Left colon (tissue), 2 donors: ENCODE measurements around the gene LRMDA. TPM values are rescaled to one million over a fixed set of nuclear protein-coding genes. Genes with fewer than 3 reads are reported as not detected.

ENCODE experiments used
- ATAC-seq: fragments of 200-7000 bp; cut with Tn5 transposase; one replicate; pipeline ENCODE4 v1.9.1; 2020; ENCODE audit warnings: mild to moderate bottlenecking, moderate library complexity
- DNase-seq, 2 donors: peaks; one replicate each; pipeline ENCODE4 v3.0.0-alpha.2; 2020
- intact Hi-C, 2 donors: fragments of 100-400 bp; cut with DNase I in 1 of 2; cut with micrococcal nuclease in 1 of 2; formaldehyde crosslinking; loops; one replicate each; pipeline versions ENCODE4 v1.11.2 to v1.14.0; 2022; cut with DNase I, micrococcal nuclease
- total RNA-seq, 2 donors: library from RNA; stranded (reverse); fragmentation: NEBNext Ultra II Directional; extraction: Animal tissue kit (Norgen Biotek cat#: 25700); gene quantifications; one replicate each; pipeline ENCODE4 v1.2.1, GENCODE V29; 2021
- donor health status: DM: no; HTN: no; CAD: no.
- donor health status: DM: yes; HTN: yes; CAD: no.

Gene LRMDA
- total RNA-seq, 2 donors from 2014 or later: 8.1 to 10.6 TPM

DNA sequence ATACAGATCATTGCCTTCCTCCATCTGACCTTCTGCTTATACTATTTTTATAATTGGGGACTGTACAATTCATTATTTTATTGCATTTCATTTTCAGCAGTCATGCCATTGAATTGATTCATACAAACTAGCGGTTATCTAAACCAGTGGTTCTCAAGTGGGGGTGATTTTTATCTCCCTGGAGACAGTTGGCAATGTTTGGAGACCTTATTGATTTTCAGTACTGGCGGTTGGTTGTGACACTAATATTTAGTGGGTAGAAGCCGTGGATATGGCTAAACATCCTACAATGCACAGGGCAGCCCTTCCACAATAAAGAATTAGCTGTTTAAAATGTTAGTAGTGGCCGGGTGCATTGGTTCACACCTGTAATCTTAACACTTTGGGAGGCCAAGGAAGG is 765.9 kb downstream of the LRMDA start:
- ATAC-seq (no peak), DNase-seq (no peak)
- intact Hi-C loops: no loop called here

GRCh38 chr10:76198287-76199035 is 767.0 kb downstream of the LRMDA start:
- intact Hi-C loops: no loop called here
- no peak for DNase-seq
- ATAC-seq: no peak

DNA sequence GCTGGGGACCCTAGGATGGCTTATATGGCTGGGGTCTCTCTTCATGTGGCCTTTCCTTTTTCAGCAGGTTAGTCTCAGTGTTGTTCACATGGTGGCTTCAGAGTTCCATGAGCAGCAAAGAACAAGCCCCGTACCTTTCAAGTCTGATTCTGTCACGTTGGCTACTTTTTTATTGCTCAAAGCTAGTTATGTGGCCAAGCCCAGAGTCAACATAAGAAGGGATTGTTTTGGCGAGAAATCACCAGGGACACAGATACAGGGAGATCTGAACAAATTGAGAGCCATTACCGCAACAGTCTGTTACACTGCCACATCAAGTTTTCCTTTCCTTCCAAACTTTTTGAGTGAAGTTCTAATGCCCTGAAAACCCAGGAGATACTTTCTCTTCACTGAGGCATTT is 770.5 kb downstream of the LRMDA start:
- ATAC-seq (no peak), DNase-seq (no peak)
- intact Hi-C loops: no loop called here

DNA sequence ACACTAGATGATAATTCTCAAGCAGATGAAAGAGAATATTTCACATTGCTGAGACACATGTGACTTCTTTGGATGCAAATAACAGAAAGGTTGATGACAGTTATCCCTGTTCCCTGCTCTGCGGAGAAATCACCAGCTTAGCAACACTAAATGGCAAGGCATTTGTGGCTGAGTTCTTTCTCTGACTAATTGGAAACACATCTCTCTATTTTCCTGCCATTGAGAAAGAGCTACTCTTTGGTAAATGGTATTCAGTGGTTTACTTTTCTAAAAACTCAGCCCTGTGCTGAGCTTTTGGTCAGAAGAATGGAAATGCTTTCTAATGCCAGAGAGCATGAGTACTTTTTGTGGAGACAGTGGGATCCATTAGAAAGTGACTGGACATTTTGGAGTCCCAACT is 771.4 kb downstream of the LRMDA start:
- DNase-seq (no peak), ATAC-seq (no peak)
- intact Hi-C loops: no loop called here

DNA sequence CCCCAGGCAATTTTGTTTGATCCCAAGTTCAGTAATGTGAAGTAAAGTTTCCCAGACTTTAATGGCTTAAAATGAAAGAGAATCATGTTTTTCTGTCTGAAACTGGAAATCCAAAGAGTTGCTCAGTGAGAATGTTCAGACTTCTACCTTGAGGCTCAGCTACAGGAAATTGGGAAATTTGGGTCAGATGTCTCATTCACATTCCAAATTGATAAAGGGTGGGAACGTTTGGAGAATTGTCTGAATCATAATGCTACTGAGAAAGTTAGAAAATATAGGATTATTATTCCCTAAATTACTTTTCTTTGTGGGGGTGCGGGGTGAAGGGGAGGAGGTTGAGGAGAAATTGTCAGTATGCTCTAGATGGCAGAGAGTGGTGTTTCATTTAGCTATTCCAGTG is 773.9 kb downstream of the LRMDA start:
- ATAC-seq: no peak

DNA sequence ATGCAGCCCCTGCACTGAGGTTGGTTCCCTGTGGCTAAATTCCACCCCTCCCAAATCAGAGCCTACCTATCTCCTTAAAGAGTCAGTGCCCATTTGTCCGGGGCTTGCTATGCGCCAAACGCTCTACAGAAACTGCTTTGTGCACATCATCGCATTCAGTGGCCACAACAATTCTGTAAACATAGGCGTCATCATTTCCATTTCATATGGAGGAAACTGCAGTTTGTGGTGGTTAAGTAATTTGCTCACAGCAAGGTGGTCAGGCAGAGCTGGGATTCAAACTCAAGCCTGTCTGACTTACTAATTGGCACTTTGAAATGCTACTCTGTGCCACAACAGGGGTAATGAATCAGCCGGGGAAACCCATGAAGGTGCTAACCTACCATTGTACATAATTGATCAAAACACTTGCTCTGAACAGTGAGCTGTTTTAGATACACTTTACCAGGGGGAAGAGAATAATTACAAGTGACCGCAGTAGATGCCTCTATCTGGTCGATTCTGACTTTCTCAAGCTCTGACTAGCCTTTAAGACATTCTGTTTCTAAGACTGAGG is 775.5 kb downstream of the LRMDA start:
- ATAC-seq (no peak), DNase-seq (no peak)
- intact Hi-C loops: no loop called here

More for the DNA sequence above, 773.9 kb downstream of the LRMDA start:
- no peak for DNase-seq
- intact Hi-C loops: no loop called here

DNA sequence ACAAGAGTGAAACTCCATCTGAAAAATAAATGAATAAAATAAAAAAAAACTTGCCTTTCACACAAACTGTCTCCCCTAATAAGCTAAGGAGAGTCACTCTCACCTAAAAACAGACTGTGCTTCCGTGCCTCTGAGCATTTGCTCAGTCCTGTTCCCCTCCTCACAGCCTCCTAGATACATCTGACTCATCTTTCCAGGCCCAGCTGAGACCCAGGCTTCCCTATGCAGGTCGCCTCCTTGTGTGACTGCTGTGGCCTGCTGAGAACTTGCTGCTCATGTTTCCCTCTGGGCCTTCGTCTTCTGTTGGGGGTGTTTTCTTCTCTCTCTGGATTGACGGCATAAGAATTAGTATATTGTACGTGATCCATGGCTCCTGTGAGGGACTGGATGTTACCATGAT is 777.7 kb downstream of the LRMDA start:
- intact Hi-C loops: no loop called here
- DNase-seq (no peak), ATAC-seq (no peak)

DNA sequence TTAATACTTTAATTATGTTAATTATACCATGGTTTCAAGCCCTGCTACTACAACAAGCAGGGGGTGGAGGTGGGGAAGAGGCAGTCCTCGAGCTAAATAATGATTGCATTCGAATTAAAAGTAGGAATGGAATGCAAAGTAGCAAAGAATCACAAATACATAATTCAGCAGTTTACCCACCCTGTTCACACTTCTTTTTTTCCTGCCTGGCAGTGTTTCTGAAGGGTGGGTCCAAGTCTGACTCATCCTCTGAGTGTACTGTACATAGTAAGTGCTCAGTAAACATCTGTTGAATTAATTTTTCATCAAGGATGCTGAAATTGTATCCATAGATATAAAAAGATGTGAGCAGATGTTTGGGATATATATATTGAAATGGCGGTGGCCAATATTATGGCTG is 778.8 kb downstream of the LRMDA start:
- no peak for ATAC-seq
- no peak for DNase-seq
- intact Hi-C loops: no loop called here

GRCh38 chr10:76211691-76212090 is 780.3 kb downstream of the LRMDA start:
- intact Hi-C loops: no loop called here
- DNase-seq (no peak), ATAC-seq (no peak)

DNA sequence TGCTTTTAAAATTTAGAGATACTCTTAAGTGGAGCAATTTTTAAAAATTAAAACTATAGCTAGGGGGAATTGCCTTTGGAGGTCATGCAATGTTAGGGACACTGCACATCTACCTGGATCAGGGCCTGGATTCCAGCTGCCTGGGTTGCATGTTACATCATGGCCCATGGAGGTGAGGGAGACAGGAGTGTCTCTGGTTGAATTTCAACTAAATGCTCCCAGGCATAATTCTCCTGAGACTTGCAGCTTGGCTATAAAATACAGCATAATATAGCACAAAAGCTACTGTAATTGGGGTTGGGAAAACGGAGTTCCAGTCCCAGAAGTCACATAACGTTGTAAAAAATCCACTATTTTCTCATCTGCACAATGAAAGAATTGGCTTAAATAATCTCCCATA is 782.5 kb downstream of the LRMDA start:
- ATAC-seq: no peak
- intact Hi-C loops: no loop called here
- DNase-seq: no peak

DNA sequence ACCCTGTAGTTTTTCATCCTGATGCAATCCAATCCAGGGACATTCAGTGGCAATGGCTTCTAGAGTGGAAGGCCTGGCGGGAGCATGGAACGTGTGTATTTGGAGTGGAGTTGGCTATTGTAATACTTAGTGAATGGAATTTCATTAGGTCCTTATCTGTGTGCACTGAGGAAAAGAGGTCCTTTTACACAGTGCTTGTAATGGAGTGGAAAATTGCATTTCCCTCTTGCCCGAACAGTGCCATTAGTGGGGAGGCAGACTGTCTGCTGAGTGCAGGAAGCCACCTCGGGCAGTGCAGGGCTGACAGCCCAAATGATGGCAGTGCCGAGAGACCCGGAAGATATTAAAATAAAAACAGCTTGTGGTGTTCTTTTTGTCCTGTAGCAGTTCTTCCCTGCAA is 786.6 kb downstream of the LRMDA start:
- intact Hi-C loops: no loop called here
- DNase-seq (no peak), ATAC-seq (no peak)

- ATAC-seq (no peak), DNase-seq (no peak)
- intact Hi-C loops: no loop called here
Observed at GRCh38 chr10:76229341-76229740, 797.9 kb downstream of the LRMDA start.

DNA sequence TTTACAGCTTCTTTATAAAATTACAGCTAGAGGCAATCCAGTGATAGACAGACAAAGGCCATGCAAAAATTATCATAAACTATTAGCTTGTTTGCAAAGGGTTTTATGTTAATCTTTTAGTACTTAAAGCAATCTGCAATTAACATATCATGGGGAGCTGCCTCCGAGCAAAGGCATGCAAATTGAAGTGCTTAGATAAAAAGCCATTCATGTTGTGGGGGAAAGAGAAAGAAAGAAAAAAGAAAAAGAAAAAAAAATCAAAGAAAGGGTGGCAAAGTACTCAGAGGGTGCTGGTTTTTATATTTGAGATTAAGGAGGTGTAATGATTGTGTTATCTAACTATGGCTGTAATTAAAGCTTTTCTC is 799.5 kb downstream of the LRMDA start:
- intact Hi-C loops: no loop called here
- DNase-seq: no peak
- no peak for ATAC-seq

GRCh38 chr10:76231286-76231934 is 800.0 kb downstream of the LRMDA start:
- intact Hi-C loops: no loop called here
- no peak for ATAC-seq
- DNase-seq: no peak

DNA sequence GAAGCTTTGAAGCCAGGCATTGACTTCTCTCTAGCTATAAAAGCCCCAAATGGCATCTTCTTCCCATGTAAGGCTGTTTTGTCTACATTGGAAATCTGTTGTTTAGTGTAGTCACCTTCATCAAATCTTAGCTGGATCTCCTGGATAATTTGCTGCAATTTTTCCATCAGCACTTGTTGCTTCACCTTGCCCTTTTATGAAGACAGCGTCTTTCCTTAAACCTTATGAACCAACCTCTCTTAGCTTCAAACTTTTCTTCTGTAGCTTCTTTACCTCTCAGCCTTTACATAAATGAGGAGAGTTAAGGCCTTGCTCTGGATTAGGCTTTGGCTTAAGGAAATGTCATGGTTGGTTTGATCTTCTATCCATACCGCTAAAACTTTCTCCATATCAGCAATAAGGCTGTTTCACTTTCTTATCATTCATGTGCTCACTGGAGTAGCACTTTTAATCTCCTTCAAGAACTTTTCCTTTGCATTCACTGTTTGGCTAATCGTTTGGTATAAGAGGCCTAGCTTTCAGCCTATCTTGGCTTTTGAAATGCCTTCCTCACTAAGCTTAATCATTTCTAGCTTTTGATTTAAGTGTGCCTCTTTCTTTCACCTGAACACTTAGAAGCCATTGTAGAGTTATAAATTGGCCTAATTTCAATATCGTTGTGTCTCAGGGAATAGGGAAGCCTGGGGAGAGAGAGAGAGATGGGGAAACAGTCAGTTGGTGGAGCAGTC is 803.2 kb downstream of the LRMDA start:
- DNase-seq: no peak
- no peak for ATAC-seq
- intact Hi-C loops: no loop called here

- DNase-seq (no peak), ATAC-seq (no peak)
- intact Hi-C loops: no loop called here
Observed at GRCh38 chr10:76236356-76236755, 804.9 kb downstream of the LRMDA start.

GRCh38 chr10:76242956-76243355 is 811.5 kb downstream of the LRMDA start:
- ATAC-seq (no peak), DNase-seq (no peak)
- intact Hi-C loops: no loop called here

GRCh38 chr10:76244061-76244686 is 812.8 kb downstream of the LRMDA start:
- no peak for DNase-seq
- intact Hi-C loops: no loop called here
- no peak for ATAC-seq

DNA sequence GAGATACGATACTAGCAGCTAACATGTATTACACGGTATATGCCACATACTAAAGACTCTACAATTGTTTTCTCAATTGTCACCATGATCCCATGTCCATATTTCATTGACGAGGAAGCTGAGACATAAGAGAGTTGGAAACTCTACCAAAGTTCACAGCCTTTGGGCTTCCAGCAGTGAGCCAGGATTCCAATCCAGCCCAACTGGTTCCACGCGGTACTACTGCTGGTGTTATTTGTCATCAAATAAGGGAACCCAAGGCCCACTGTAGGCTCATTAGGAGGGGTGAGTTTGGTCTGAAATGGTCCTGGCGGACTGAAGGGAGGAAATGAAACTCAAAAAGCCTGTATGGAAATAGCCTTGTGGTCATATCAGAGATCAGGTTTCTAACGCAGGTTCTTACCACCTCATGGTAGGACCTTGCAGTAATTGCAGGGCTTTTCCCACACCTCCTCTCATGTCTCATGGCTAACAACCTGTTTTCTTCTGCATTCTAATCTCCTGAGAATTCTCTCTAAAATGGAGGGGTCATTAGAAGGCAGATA is 814.6 kb downstream of the LRMDA start:
- intact Hi-C loops: no loop called here
- ATAC-seq (no peak), DNase-seq (no peak)
